Osteoblast (primary cell): ENCODE results near the gene NAV2. TPM values are rescaled to one million over a fixed set of nuclear protein-coding genes. Genes with fewer than 3 reads are reported as not detected.
A peak's percentile ranks its signal among the peaks of the same experiment; 100 is the strongest.

Source experiments
- DNase-seq: peaks from one replicate; pipeline ENCODE4 v3.0.0; 2011; ENCODE audit warnings: low spot score, mixed read lengths; ENCODE audit not compliant: insufficient read length; ENCODE audit errors: missing footprints
- H2AFZ ChIP-seq: 2 replicates; pipeline ENCODE4 v1.6.0; 2011; ENCODE audit warnings: mild to moderate bottlenecking, low read length
- H3K27ac ChIP-seq: 2 replicates; pipeline ENCODE4 v1.5.1; 2011; ENCODE audit warnings: mild to moderate bottlenecking, low read depth, low read length, moderate library complexity
- H3K27me3 ChIP-seq: 2 replicates; pipeline ENCODE4 v1.6.0; 2012; ENCODE audit warnings: mild to moderate bottlenecking, control low read depth, inconsistent platforms, low read length, moderate library complexity; ENCODE audit not compliant: insufficient read depth
- H3K36me3 ChIP-seq: 2 replicates; pipeline ENCODE4 v1.5.1; 2011; ENCODE audit warnings: mild to moderate bottlenecking, low read length, control low read depth, moderate library complexity; ENCODE audit not compliant: insufficient read depth
- H3K4me1 ChIP-seq: 2 replicates; pipeline ENCODE4 v1.5.1; 2011; ENCODE audit warnings: mild to moderate bottlenecking, low read length, control low read depth, moderate library complexity; ENCODE audit not compliant: insufficient read depth
- H3K4me2 ChIP-seq: 2 replicates; pipeline ENCODE4 v1.6.0; 2011; ENCODE audit warnings: mild to moderate bottlenecking, low read length; ENCODE audit not compliant: insufficient read depth
- H3K4me3 ChIP-seq: fragments of 200-600 bp; sonication (generic); 3 replicates; pipeline ENCODE4 v1.5.1; 2012; ENCODE audit warnings: mild to moderate bottlenecking, low read length, inconsistent platforms; ENCODE audit not compliant: insufficient read depth
- H3K79me2 ChIP-seq: 2 replicates; pipeline ENCODE4 v1.6.0; 2012; ENCODE audit warnings: mild to moderate bottlenecking, low read length, control low read depth, inconsistent platforms; ENCODE audit not compliant: insufficient read depth
- H3K9me3 ChIP-seq: 2 replicates; pipeline ENCODE4 v1.5.1; 2011; ENCODE audit warnings: low read depth, low read length, control low read depth
- H4K20me1 ChIP-seq: 2 replicates; pipeline ENCODE4 v1.6.0; 2012; ENCODE audit warnings: mild to moderate bottlenecking, low read length, control low read depth; ENCODE audit not compliant: insufficient read depth
- total RNA-seq: library from RNA; depleted of rRNA; stranded (reverse); fragments of >200 nt; gene quantifications from 2 replicates; pipeline ENCODE4 v1.2.3, GENCODE V29; 2012
- TF ChIP-seq, protein P1 (sequence below): IDR thresholded peaks from 2 replicates; pipeline ENCODE4 v1.5.1; 2011; ENCODE audit warnings: mild to moderate bottlenecking, low read depth, low read length, moderate library complexity; ENCODE audit errors: extremely low read depth

NAV2 gene
- total RNA-seq, 1 donor, result 8.7 TPM

DNA sequence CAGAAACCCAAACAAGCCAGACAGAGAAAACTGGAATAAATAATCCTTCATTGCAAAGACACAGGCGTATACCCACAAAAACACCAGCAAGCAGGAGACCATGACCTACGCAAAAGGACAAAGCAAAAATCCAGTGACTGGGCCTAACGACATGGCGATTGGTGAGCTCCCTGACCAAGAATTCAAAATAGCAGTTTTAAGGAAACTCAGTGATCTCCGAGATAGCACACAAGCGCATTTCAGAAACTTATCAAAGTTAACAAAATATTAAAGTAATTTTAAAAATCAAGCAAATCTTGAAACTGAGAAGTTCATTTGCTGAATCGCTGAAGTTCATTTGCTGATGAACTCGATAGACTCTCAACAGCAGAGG is 420.0 kb downstream of the NAV2 start:
- Histone ChIP-seq H3K9me3 (no peaks in the 10 kb centered on the region), H4K20me1 (no peaks in the 10 kb centered on the region), H3K79me2 (no peaks in the 10 kb centered on the region), H2AFZ (peak overlapping the region; percentile 93), H3K4me2 (peak overlapping the region; percentile 81), H3K4me3 (peak overlapping the region; percentile 71), H3K27me3 (no peaks in the 10 kb centered on the region), H3K4me1 (no peaks in the 10 kb centered on the region), H3K36me3 (no peaks in the 10 kb centered on the region), H3K27ac (no peak overlapping the region)
- DNase-seq, result no peak
- TF ChIP-seq, protein P1, sequence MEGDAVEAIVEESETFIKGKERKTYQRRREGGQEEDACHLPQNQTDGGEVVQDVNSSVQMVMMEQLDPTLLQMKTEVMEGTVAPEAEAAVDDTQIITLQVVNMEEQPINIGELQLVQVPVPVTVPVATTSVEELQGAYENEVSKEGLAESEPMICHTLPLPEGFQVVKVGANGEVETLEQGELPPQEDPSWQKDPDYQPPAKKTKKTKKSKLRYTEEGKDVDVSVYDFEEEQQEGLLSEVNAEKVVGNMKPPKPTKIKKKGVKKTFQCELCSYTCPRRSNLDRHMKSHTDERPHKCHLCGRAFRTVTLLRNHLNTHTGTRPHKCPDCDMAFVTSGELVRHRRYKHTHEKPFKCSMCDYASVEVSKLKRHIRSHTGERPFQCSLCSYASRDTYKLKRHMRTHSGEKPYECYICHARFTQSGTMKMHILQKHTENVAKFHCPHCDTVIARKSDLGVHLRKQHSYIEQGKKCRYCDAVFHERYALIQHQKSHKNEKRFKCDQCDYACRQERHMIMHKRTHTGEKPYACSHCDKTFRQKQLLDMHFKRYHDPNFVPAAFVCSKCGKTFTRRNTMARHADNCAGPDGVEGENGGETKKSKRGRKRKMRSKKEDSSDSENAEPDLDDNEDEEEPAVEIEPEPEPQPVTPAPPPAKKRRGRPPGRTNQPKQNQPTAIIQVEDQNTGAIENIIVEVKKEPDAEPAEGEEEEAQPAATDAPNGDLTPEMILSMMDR, result no peak

- no peak overlapping the region for H2AFZ ChIP-seq
- no peaks in the 10 kb centered on the region for H3K4me1 ChIP-seq
- TF ChIP-seq, protein P1, result no peak
- no peak overlapping the region for H3K4me3 ChIP-seq
- no peak overlapping the region for H3K27ac ChIP-seq
- no peaks in the 10 kb centered on the region for H3K79me2 ChIP-seq
- H3K27me3 ChIP-seq, result no peaks in the 10 kb centered on the region
- no peak overlapping the region for H3K4me2 ChIP-seq
- DNase-seq, result peak; percentile 43
- no peaks in the 10 kb centered on the region for H3K9me3 ChIP-seq
- H3K36me3 ChIP-seq, result no peaks in the 10 kb centered on the region
- no peaks in the 10 kb centered on the region for H4K20me1 ChIP-seq
These were observed 422.5 kb downstream of the NAV2 start for GRCh38 chr11:20134991-20135736.

DNA sequence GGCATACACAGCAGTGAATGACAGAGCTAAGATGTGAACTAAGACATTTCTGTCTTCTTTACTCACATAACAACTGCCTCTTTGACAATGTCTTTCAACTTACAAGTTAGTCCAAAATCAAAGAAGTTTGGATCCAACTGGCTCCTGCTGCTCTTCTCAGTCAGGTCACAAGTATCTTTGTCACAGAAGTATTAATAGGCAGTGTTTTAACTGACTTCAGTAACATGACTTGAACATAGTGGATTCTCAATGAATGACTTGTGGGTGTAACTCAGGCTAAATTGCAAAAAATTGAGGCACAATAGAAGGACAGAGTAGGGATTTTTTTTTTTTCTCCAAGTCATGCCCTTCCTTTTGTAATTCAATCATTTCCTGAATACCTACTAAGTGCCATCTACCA is 425.0 kb downstream of the NAV2 start:
- Histone ChIP-seq H3K27ac (no peak overlapping the region), H4K20me1 (no peaks in the 10 kb centered on the region), H3K4me3 (no peak overlapping the region), H3K27me3 (no peaks in the 10 kb centered on the region), H3K36me3 (no peaks in the 10 kb centered on the region), H3K4me1 (no peaks in the 10 kb centered on the region), H2AFZ (no peak overlapping the region), H3K9me3 (no peaks in the 10 kb centered on the region), H3K4me2 (no peak overlapping the region), H3K79me2 (no peaks in the 10 kb centered on the region)
- DNase-seq, result no peak
- TF ChIP-seq, protein P1, result no peak

DNA sequence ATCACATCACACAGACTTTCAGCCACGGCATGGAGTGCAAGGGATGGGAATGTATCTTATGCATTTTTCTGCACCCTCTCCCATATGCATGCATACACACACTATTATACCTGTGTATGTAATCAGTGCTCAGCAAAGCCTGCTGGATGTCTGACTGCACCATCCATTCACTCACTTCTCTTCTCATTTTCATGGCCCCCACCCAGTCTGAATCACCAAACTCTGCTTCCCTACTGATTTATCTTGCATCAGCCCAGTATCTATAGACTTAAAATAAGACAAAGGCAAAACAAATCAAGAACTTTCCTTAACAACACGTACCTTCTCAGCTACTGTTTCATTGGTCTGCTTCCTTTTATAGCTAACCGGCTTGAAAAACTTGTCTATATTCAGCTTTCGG is 426.1 kb downstream of the NAV2 start:
- no peak for DNase-seq

More for the DNA sequence above, 426.1 kb downstream of the NAV2 start:
- Histone ChIP-seq H3K9me3 (no peaks in the 10 kb centered on the region), H3K79me2 (no peaks in the 10 kb centered on the region), H3K4me3 (no peak overlapping the region), H4K20me1 (no peaks in the 10 kb centered on the region), H2AFZ (no peak overlapping the region), H3K4me2 (no peak overlapping the region), H3K4me1 (no peaks in the 10 kb centered on the region), H3K27me3 (no peaks in the 10 kb centered on the region), H3K27ac (no peak overlapping the region), H3K36me3 (no peaks in the 10 kb centered on the region)
- TF ChIP-seq, protein P1, result no peak
